CD8-positive, alpha-beta memory T cell (primary cell): ENCODE data around the gene PROM1. TPM values are rescaled to one million over a fixed set of nuclear protein-coding genes. Genes with fewer than 3 reads are reported as not detected.

Experiments used
- CTCF ChIA-PET: fragments of 350-600 bp; sonication (Branson Sonifier 250); formaldehyde crosslinking; loops from one replicate; lab custom pipeline; 2021; ENCODE audit warnings: antibody characterized with exemption; lab: Charles Lee
- POLR2A ChIA-PET: fragments of 350-600 bp; sonication (Branson Sonifier 250); formaldehyde crosslinking; loops from one replicate; lab custom pipeline; 2021; ENCODE audit warnings: antibody characterized with exemption; lab: Charles Lee
- DNase-seq, 5 donors: peaks; one replicate each; pipeline versions ENCODE4 v3.0.0 to v3.0.0-alpha.2; 2020 to 2022; ENCODE audit warnings: mixed read lengths in 1 of 5
- H3K27ac ChIP-seq: one replicate; pipeline ENCODE4 v1.7.0; 2013; ENCODE audit warnings: low read depth, mild to moderate bottlenecking, low read length, moderate library complexity
- H3K27me3 ChIP-seq: 2 replicates; pipeline ENCODE4 v1.7.0; 2013; ENCODE audit warnings: low read length, mild to moderate bottlenecking; ENCODE audit not compliant: insufficient read depth, poor library complexity, severe bottlenecking
- H3K36me3 ChIP-seq: 2 replicates; pipeline ENCODE4 v1.7.0; 2013; ENCODE audit warnings: mild to moderate bottlenecking, low read length, moderate library complexity; ENCODE audit not compliant: insufficient read depth
- H3K4me1 ChIP-seq: 2 replicates; pipeline ENCODE4 v1.7.0; 2013; ENCODE audit warnings: mild to moderate bottlenecking, low read length, moderate library complexity; ENCODE audit not compliant: insufficient read depth
- H3K4me3 ChIP-seq: 2 replicates; pipeline ENCODE4 v1.7.0; 2013; ENCODE audit warnings: mild to moderate bottlenecking, low read length
- H3K9me3 ChIP-seq: 2 replicates; pipeline ENCODE4 v1.7.0; 2013; ENCODE audit warnings: mild to moderate bottlenecking, low read length
- H3K27ac Mint-ChIP-seq, 8 donors: one replicate each; pipeline ENCODE4 v1.8.0; 2020 to 2021; ENCODE audit warnings: mixed read lengths in 8 of 8, mild to moderate bottlenecking in 6 of 8, inconsistent platforms in 3 of 8, moderate library complexity in 3 of 8
- H3K27me3 Mint-ChIP-seq, 2 donors: one replicate each; pipeline ENCODE4 v1.8.0; 2020 to 2021; ENCODE audit warnings: mixed read lengths in 2 of 2, mild to moderate bottlenecking in 1 of 2, moderate library complexity in 1 of 2
- H3K36me3 Mint-ChIP-seq, 3 donors: one replicate each; pipeline ENCODE4 v1.8.0; 2020 to 2021; ENCODE audit warnings: mixed read lengths in 3 of 3, inconsistent platforms in 1 of 3, mild to moderate bottlenecking in 1 of 3
- H3K4me1 Mint-ChIP-seq, 3 donors: one replicate each; pipeline ENCODE4 v1.8.0; 2020 to 2021; ENCODE audit warnings: mixed read lengths in 3 of 3, inconsistent platforms in 1 of 3, mild to moderate bottlenecking in 1 of 3
- H3K4me3 Mint-ChIP-seq, 7 donors: one replicate each; pipeline ENCODE4 v1.8.0; 2020 to 2021; ENCODE audit warnings: mixed read lengths in 7 of 7, mild to moderate bottlenecking in 6 of 7, moderate library complexity in 4 of 7, inconsistent platforms in 2 of 7
- H3K9me3 Mint-ChIP-seq, 5 donors: one replicate each; pipeline ENCODE4 v1.8.0; 2020 to 2022; ENCODE audit warnings: mixed read lengths in 5 of 5, mild to moderate bottlenecking in 3 of 5, moderate library complexity in 2 of 5, inconsistent platforms in 1 of 5
- polyA plus RNA-seq: library from polyadenylated mRNA; unstranded; fragments of 300-500 nt; fragmentation: Illumina TruSeq; gene quantifications from one replicate; pipeline ENCODE4 v1.2.3, GENCODE V29; 2021
- total RNA-seq, 2 experiments: library from RNA; stranded (reverse); gene quantifications; one replicate each; pipeline ENCODE4 v1.2.3, GENCODE V29; 2021

Gene PROM1
- total and polyA plus RNA-seq, 3 experiments from 2014 or later, result 0.72 TPM; not detected in 2

GRCh38 chr4:16123356-16124084, 39.7 kb upstream of the PROM1 start:
- no peaks in the 10 kb centered on the region for H3K27me3 ChIP-seq
- Mint-ChIP-seq H3K27ac (peak overlapping the region in 1 of 8 donors; percentile 1), H3K4me1 (peaks cover 7 to 18% (median 11%) of the 10 kb centered on the region in 3 donors), H3K36me3 (no peaks in the 10 kb centered on the region), H3K9me3 (no peaks in the 10 kb centered on the region), H3K27me3 (peaks cover 3 to 8% of the 10 kb centered on the region in 2 donors), H3K4me3 (no peak overlapping the region)
- peaks cover 24% of the 10 kb centered on the region for H3K4me1 ChIP-seq
- H3K36me3 ChIP-seq, result no peaks in the 10 kb centered on the region
- no peak overlapping the region for H3K27ac ChIP-seq
- no peak for DNase-seq
- ChIA-PET CTCF (no interaction called here), POLR2A (no interaction called here)
- H3K4me3 ChIP-seq, result no peak overlapping the region
- no peaks in the 10 kb centered on the region for H3K9me3 ChIP-seq

GRCh38 chr4:16122784-16123183, 39.0 kb upstream of the PROM1 start:
- Mint-ChIP-seq H3K36me3 (no peaks in the 10 kb centered on the region), H3K9me3 (no peaks in the 10 kb centered on the region), H3K4me3 (no peak overlapping the region), H3K27me3 (peaks cover 5 to 8% of the 10 kb centered on the region in 2 donors), H3K4me1 (peaks cover 7 to 18% (median 11%) of the 10 kb centered on the region in 3 donors), H3K27ac (no peak overlapping the region)
- Histone ChIP-seq H3K4me3 (no peak overlapping the region), H3K27ac (no peak overlapping the region), H3K4me1 (peaks cover 24% of the 10 kb centered on the region), H3K36me3 (no peaks in the 10 kb centered on the region), H3K9me3 (no peaks in the 10 kb centered on the region), H3K27me3 (no peaks in the 10 kb centered on the region)
- CTCF ChIA-PET, result no interaction called here
- peak in 1 of 5 donors; percentile 1 for DNase-seq
- POLR2A ChIA-PET, result no interaction called here

GRCh38 chr4:16122308-16122711, 38.5 kb upstream of the PROM1 start:
- no peak overlapping the region for H3K4me3 ChIP-seq
- Mint-ChIP-seq H3K4me1 (peaks cover 7 to 18% (median 11%) of the 10 kb centered on the region in 3 donors), H3K4me3 (no peak overlapping the region), H3K9me3 (no peaks in the 10 kb centered on the region), H3K27me3 (peaks cover 7 to 8% of the 10 kb centered on the region in 2 donors), H3K36me3 (no peaks in the 10 kb centered on the region), H3K27ac (no peak overlapping the region)
- no peaks in the 10 kb centered on the region for H3K9me3 ChIP-seq
- DNase-seq, result no peak
- peaks cover 24% of the 10 kb centered on the region for H3K4me1 ChIP-seq
- POLR2A ChIA-PET, result no interaction called here
- no peak overlapping the region for H3K27ac ChIP-seq
- no peaks in the 10 kb centered on the region for H3K27me3 ChIP-seq
- CTCF ChIA-PET, result no interaction called here
- H3K36me3 ChIP-seq, result no peaks in the 10 kb centered on the region

- H3K4me3 Mint-ChIP-seq, result peak overlapping the region in 1 of 7 donors; percentile 61
- H3K27ac Mint-ChIP-seq, result no peak overlapping the region
- H3K36me3 ChIP-seq, result no peaks in the 10 kb centered on the region
- no peaks in the 10 kb centered on the region for H3K9me3 Mint-ChIP-seq
- ChIA-PET POLR2A (no interaction called here), CTCF (no interaction called here)
- no peak for DNase-seq
- H3K4me1 ChIP-seq, result peaks cover 24% of the 10 kb centered on the region
- H3K27ac ChIP-seq, result no peak overlapping the region
- H3K27me3 ChIP-seq, result no peaks in the 10 kb centered on the region
- H3K27me3 Mint-ChIP-seq, result peaks cover 10 to 12% of the 10 kb centered on the region in 2 donors
- no peaks in the 10 kb centered on the region for H3K9me3 ChIP-seq
- no peaks in the 10 kb centered on the region for H3K36me3 Mint-ChIP-seq
- H3K4me3 ChIP-seq, result no peak overlapping the region
- H3K4me1 Mint-ChIP-seq, result peaks cover 7 to 18% (median 11%) of the 10 kb centered on the region in 3 donors
Measured at GRCh38 chr4:16120720-16121119, 36.9 kb upstream of the PROM1 start.

GRCh38 chr4:16119981-16120380, 36.2 kb upstream of the PROM1 start:
- Mint-ChIP-seq H3K27ac (no peak overlapping the region), H3K4me1 (peaks cover 7 to 18% (median 11%) of the 10 kb centered on the region in 3 donors), H3K36me3 (peaks cover 0 to under 1% (median 0%) of the 10 kb centered on the region in 3 donors), H3K4me3 (no peak overlapping the region), H3K9me3 (no peaks in the 10 kb centered on the region), H3K27me3 (peaks cover 9 to 14% of the 10 kb centered on the region in 2 donors)
- Histone ChIP-seq H3K36me3 (no peaks in the 10 kb centered on the region), H3K4me1 (peaks cover 24% of the 10 kb centered on the region), H3K4me3 (no peak overlapping the region), H3K9me3 (no peaks in the 10 kb centered on the region), H3K27ac (no peak overlapping the region), H3K27me3 (no peaks in the 10 kb centered on the region)
- CTCF ChIA-PET, result no interaction called here
- no peak for DNase-seq
- POLR2A ChIA-PET, result no interaction called here

- POLR2A ChIA-PET, result no interaction called here
- H3K27ac ChIP-seq, result no peak overlapping the region
- Mint-ChIP-seq H3K27ac (no peak overlapping the region), H3K4me3 (no peak overlapping the region), H3K27me3 (peaks cover 12 to 22% of the 10 kb centered on the region in 2 donors), H3K9me3 (peaks cover 0 to 2% (median 0%) of the 10 kb centered on the region in 5 donors), H3K4me1 (peaks cover 6 to 13% (median 11%) of the 10 kb centered on the region in 3 donors), H3K36me3 (peaks cover 0 to 2% (median 0%) of the 10 kb centered on the region in 3 donors)
- DNase-seq, result no peak
- peaks cover 13% of the 10 kb centered on the region for H3K4me1 ChIP-seq
- no peaks in the 10 kb centered on the region for H3K27me3 ChIP-seq
- H3K9me3 ChIP-seq, result no peaks in the 10 kb centered on the region
- H3K4me3 ChIP-seq, result no peak overlapping the region
- CTCF ChIA-PET, result no interaction called here
- H3K36me3 ChIP-seq, result no peaks in the 10 kb centered on the region
Measured at GRCh38 chr4:16118090-16118489, 34.3 kb upstream of the PROM1 start.

GRCh38 chr4:16117164-16117563, 33.3 kb upstream of the PROM1 start:
- Histone ChIP-seq H3K4me3 (no peak overlapping the region), H3K27ac (no peak overlapping the region), H3K9me3 (no peaks in the 10 kb centered on the region), H3K4me1 (peaks cover 4% of the 10 kb centered on the region), H3K27me3 (no peaks in the 10 kb centered on the region), H3K36me3 (no peaks in the 10 kb centered on the region)
- Mint-ChIP-seq H3K27me3 (peaks cover 13 to 27% of the 10 kb centered on the region in 2 donors), H3K4me1 (peaks cover 2 to 4% (median 3%) of the 10 kb centered on the region in 3 donors), H3K36me3 (peaks cover 0 to 2% (median 0%) of the 10 kb centered on the region in 3 donors), H3K9me3 (peaks cover 0 to 2% (median 0%) of the 10 kb centered on the region in 5 donors), H3K27ac (no peak overlapping the region), H3K4me3 (no peak overlapping the region)
- POLR2A ChIA-PET, result no interaction called here
- CTCF ChIA-PET, result no interaction called here
- no peak for DNase-seq

- Mint-ChIP-seq H3K27me3 (peaks cover 16 to 33% of the 10 kb centered on the region in 2 donors), H3K4me3 (no peak overlapping the region), H3K27ac (no peak overlapping the region), H3K4me1 (no peaks in the 10 kb centered on the region), H3K9me3 (peaks cover 0 to 2% (median 0%) of the 10 kb centered on the region in 5 donors), H3K36me3 (peaks cover 0 to 2% (median 0%) of the 10 kb centered on the region in 3 donors)
- ChIA-PET CTCF (no interaction called here), POLR2A (no interaction called here)
- DNase-seq, result no peak
- Histone ChIP-seq H3K4me1 (no peaks in the 10 kb centered on the region), H3K4me3 (no peak overlapping the region), H3K36me3 (no peaks in the 10 kb centered on the region), H3K27me3 (no peaks in the 10 kb centered on the region), H3K9me3 (no peaks in the 10 kb centered on the region), H3K27ac (no peak overlapping the region)
Measured at GRCh38 chr4:16116493-16116990, 32.7 kb upstream of the PROM1 start.
